DMS 273 (cell line): ENCODE measurements around the gene WDR86.

Experiments used
- DNase-seq: peaks from one replicate; lab custom pipeline; 2025; ENCODE audit not compliant: unreplicated experiment; lab: John Stamatoyannopoulos, UW

The WDR86 gene

GRCh38 chr7:151409667-151410404, at the start of gene WDR86:
Gene WDR86 (minus strand): TSS chr7:151410038. CDS start chr7:151409589, 449 bp downstream.
- DNase-seq = peak; percentile 54

GRCh38 chr7:151457534-151457933, 47.7 kb upstream of the WDR86 start:
- DNase-seq = no peak

GRCh38 chr7:151456782-151457181, 46.9 kb upstream of the WDR86 start:
- DNase-seq = no peak

- no peak for DNase-seq
Observed at GRCh38 chr7:151456276-151456675, 46.4 kb upstream of the WDR86 start.

GRCh38 chr7:151455690-151456089, 45.9 kb upstream of the WDR86 start:
- DNase-seq = no peak

GRCh38 chr7:151454932-151455530, 45.2 kb upstream of the WDR86 start:
- no peak for DNase-seq

GRCh38 chr7:151454305-151454704, 44.5 kb upstream of the WDR86 start:
- no peak for DNase-seq

- DNase-seq = no peak
Observed at GRCh38 chr7:151453326-151453791, 43.5 kb upstream of the WDR86 start.

GRCh38 chr7:151452680-151453325, 43.0 kb upstream of the WDR86 start:
- no peak for DNase-seq

GRCh38 chr7:151451626-151452571, 42.1 kb upstream of the WDR86 start:
- DNase-seq = no peak

GRCh38 chr7:151451156-151451555, 41.3 kb upstream of the WDR86 start:
- no peak for DNase-seq

- no peak for DNase-seq
Observed at GRCh38 chr7:151449990-151450389, 40.2 kb upstream of the WDR86 start.

- peak; percentile 87 for DNase-seq
Observed at GRCh38 chr7:151448261-151449252, 38.7 kb upstream of the WDR86 start.

- no peak for DNase-seq
Observed at GRCh38 chr7:151447901-151448260, 38.0 kb upstream of the WDR86 start.

GRCh38 chr7:151447312-151447711, 37.5 kb upstream of the WDR86 start:
- DNase-seq = no peak

GRCh38 chr7:151446412-151446811, 36.6 kb upstream of the WDR86 start:
- DNase-seq = no peak

GRCh38 chr7:151444632-151445031, 34.8 kb upstream of the WDR86 start:
- no peak for DNase-seq

- DNase-seq = no peak
Observed at GRCh38 chr7:151442776-151443496, 33.1 kb upstream of the WDR86 start.

GRCh38 chr7:151440799-151441445, 31.1 kb upstream of the WDR86 start:
- DNase-seq = no peak
